ENCODE results near the gene EXOC1. TPM values are rescaled to one million over a fixed set of nuclear protein-coding genes. Genes with fewer than 3 reads are reported as not detected.
"Not testable (repeated sequence)": the region's sequence is repeated elsewhere in the genome, so short reads cannot be mapped to it uniquely, and the experiment has no call there.

Gene EXOC1, protein sequence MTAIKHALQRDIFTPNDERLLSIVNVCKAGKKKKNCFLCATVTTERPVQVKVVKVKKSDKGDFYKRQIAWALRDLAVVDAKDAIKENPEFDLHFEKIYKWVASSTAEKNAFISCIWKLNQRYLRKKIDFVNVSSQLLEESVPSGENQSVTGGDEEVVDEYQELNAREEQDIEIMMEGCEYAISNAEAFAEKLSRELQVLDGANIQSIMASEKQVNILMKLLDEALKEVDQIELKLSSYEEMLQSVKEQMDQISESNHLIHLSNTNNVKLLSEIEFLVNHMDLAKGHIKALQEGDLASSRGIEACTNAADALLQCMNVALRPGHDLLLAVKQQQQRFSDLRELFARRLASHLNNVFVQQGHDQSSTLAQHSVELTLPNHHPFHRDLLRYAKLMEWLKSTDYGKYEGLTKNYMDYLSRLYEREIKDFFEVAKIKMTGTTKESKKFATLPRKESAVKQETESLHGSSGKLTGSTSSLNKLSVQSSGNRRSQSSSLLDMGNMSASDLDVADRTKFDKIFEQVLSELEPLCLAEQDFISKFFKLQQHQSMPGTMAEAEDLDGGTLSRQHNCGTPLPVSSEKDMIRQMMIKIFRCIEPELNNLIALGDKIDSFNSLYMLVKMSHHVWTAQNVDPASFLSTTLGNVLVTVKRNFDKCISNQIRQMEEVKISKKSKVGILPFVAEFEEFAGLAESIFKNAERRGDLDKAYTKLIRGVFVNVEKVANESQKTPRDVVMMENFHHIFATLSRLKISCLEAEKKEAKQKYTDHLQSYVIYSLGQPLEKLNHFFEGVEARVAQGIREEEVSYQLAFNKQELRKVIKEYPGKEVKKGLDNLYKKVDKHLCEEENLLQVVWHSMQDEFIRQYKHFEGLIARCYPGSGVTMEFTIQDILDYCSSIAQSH
- 10 to 100 TPM; 36.1 to 49.9 (median 47.8) TPM for polyA plus RNA-seq (ENCODE audit: insufficient read length in 4 of 4)

DNA sequence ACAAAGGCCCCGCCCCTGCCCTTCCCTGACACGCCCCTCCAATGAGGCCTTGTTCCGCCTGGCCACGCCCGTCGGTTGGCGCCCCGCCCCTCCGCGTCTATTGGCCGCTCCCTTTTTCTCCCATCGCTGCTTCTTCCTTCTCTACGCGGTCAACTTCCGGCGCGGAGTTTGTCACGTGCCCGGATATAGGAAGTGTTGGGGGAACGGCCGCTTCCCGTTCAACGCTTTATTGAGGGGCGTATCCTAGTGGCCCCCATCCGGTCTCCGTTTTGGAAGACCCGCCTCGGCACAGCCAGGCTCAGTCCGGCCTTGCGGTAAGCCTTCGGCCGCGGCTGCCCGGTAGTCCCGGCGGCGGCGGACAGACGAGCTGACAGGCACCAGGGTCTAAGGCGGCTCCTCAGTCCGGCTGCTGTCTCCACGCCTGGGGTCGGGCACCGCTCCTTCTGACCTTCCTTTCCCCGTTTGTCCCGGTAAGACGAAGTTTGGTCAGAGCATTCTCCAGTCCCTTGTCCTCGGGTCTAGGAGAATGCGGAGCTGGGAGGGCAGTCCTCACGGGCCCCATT, at the start of gene EXOC1:
TSS of gene EXOC1 (plus strand) at position 165 of the 563 bp plus-strand sequence. CDS start 4,676 bp downstream, outside the sequence.
- peak; percentile 84 to 92 (median 87) for DNase-seq (ENCODE audit: low read depth in 4 of 4, low spot score in 3 of 4)

GRCh38 chr4:55807556-55807955, 45.9 kb upstream of the EXOC1 start:
- DNase-seq (ENCODE audit: low read depth in 4 of 4, low spot score in 3 of 4): no peak

GRCh38 chr4:55808186-55808585, 45.3 kb upstream of the EXOC1 start:
- no peak for DNase-seq (ENCODE audit: low read depth in 4 of 4, low spot score in 3 of 4)

- DNase-seq (ENCODE audit: low read depth in 4 of 4, low spot score in 3 of 4): no peak
Observed at GRCh38 chr4:55808632-55809031, 44.8 kb upstream of the EXOC1 start.

DNA sequence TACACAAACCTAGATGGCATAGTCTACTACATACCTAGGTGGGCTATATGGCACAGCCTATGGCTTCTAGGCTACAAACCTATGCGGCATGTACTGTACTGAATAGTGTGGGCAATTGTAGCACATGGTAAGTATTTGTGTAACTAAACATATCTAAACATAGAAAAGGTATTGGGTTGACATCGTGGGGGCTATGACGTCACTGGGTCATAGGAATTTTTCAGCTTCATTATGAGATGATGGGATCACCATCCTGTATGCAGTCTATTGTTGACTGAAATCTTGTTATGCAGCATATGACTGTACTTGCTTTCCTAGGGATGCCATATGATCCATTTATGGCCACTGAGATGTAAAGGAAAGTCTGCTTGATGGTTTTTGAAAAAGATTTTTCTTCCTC, 35.8 kb upstream of the EXOC1 start:
- DNase-seq (ENCODE audit: low read depth in 4 of 4, low spot score in 3 of 4): no peak

- DNase-seq (ENCODE audit: low read depth in 4 of 4, low spot score in 3 of 4): no peak
Observed at GRCh38 chr4:55819634-55820033, 33.8 kb upstream of the EXOC1 start, which contains the start of gene EXOC1L. TSS of gene EXOC1L (plus strand) at chr4:55819790. CDS start at chr4:55820027, 237 bp downstream.

DNA sequence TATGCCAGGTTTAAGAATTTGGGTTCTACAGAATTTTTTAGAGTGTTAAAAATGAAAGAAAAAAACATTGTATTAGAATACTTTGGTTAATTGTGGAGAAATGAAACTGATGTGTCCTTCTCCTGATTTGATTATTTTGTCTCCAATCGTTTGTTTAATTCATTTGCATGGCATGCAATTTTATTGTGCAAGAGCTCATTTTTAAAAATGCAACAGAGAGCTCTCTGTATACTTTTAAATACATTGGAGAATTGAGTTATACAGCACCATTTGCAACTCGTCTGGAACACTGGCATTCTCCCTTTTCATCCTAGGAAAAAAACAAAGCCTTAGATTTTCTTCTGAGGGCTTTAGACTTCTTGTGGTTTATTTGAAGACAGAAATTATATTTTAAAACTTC, 33.2 kb upstream of the EXOC1 start:
- no peak for DNase-seq (ENCODE audit: low read depth in 4 of 4, low spot score in 3 of 4)

GRCh38 chr4:55822329-55822728, 31.1 kb upstream of the EXOC1 start:
- DNase-seq (ENCODE audit: low read depth in 4 of 4, low spot score in 3 of 4): no peak

- DNase-seq (ENCODE audit: low read depth in 4 of 4, low spot score in 3 of 4): no peak
Observed at GRCh38 chr4:55824865-55825264, 28.6 kb upstream of the EXOC1 start.

GRCh38 chr4:55826986-55827385, 26.5 kb upstream of the EXOC1 start:
- no peak for DNase-seq (ENCODE audit: low read depth in 4 of 4, low spot score in 3 of 4)

GRCh38 chr4:55827582-55827981, 25.9 kb upstream of the EXOC1 start:
- no peak for DNase-seq (ENCODE audit: low read depth in 4 of 4, low spot score in 3 of 4)

DNA sequence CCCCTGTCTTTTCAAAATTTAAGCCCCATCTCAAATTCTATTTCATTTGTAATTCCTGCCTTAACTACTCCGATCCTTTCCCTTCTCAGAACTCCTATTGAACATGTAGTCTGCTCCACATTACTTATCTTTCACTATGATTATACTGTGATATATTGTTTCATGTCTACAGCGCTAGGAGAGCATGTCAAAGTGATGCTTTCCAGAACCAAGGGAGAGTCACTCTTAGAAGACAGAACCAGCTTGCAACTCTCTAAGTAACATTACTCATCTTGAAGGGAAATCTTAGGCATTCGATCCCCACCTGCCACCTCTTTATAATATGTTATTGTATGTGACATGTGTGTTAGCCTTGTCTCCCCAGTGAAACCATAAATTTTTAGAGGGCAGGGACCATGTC, 23.4 kb upstream of the EXOC1 start:
- no peak for DNase-seq (ENCODE audit: low read depth in 4 of 4, low spot score in 3 of 4)

GRCh38 chr4:55830716-55831115, 22.7 kb upstream of the EXOC1 start:
- DNase-seq (ENCODE audit: low read depth in 4 of 4, low spot score in 3 of 4): no peak

DNA sequence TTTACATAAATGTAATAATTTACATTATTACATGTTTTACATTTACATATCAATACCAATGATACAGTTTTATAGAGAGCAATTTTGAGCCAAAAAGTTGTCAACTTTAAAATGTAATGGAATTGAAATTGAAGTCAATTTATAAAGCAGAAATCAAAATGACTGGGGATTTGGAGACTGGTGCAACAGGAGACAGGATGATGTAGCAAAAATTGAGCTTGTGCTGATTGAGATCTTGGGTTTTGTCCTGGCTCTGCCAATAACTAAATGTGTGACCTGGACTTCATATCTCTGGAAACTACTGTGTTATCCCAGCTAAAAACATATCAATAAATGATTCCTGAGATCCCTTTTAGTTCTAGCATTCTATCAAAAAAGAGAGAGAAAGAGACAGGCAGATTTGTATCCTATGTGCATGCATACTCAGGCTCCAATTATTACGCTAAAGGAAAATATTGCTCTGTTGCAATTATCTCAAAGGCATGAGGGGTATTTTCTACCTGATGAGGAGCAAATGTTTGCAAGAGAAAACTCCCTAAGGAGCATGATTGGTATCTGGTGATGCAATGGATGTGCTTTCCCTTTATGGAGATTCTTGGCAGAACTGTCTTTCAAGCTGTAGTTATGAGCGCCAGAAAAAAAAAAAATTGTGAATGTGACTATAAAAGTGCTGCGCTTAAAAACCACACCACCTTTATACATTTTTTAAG, 19.2 kb upstream of the EXOC1 start:
- DNase-seq (ENCODE audit: low read depth in 4 of 4, low spot score in 3 of 4): no peak

DNA sequence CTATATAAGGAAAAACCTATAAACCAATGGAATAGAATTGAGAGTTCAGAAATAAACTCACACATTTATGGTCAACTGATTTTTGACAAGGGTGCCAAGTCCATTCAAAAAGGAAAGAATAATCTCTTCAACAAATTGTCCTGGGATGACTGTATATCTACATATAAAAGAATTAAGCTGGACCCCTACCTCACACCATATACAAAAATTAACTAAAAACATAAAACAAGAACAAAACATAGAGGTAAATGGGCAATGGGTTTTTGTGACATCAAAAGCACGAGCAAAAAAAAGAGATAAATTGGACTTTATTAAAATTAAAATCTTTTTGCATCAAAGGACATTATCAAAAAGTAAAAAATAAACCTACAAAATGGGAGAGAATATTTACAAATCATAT, 15.5 kb upstream of the EXOC1 start:
- DNase-seq (ENCODE audit: low read depth in 4 of 4, low spot score in 3 of 4): no peak

- DNase-seq (ENCODE audit: low read depth in 4 of 4, low spot score in 3 of 4): no peak
Observed at GRCh38 chr4:55838356-55838755, 15.1 kb upstream of the EXOC1 start.

DNA sequence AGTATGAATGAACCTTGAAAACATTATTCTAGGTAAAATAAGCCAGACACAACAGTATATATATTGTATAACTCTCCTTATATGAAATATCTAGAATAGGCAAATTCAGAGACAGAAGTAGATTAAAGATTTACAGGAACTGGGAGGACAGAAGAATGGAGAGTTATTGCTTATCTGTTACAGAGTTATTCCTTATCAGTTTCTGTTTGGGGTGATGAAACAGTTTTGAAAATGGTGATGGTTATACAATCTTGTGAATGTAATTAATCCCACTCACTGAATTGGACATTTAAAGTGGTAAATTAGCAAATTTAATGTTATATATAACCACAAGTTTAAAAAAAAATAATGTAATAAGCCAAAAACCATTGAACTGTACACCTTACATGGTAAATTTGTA, 14.5 kb upstream of the EXOC1 start:
- no peak for DNase-seq (ENCODE audit: low read depth in 4 of 4, low spot score in 3 of 4)

- no peak for DNase-seq (ENCODE audit: low read depth in 4 of 4, low spot score in 3 of 4)
Observed at GRCh38 chr4:55840956-55841355, 12.5 kb upstream of the EXOC1 start.

DNA sequence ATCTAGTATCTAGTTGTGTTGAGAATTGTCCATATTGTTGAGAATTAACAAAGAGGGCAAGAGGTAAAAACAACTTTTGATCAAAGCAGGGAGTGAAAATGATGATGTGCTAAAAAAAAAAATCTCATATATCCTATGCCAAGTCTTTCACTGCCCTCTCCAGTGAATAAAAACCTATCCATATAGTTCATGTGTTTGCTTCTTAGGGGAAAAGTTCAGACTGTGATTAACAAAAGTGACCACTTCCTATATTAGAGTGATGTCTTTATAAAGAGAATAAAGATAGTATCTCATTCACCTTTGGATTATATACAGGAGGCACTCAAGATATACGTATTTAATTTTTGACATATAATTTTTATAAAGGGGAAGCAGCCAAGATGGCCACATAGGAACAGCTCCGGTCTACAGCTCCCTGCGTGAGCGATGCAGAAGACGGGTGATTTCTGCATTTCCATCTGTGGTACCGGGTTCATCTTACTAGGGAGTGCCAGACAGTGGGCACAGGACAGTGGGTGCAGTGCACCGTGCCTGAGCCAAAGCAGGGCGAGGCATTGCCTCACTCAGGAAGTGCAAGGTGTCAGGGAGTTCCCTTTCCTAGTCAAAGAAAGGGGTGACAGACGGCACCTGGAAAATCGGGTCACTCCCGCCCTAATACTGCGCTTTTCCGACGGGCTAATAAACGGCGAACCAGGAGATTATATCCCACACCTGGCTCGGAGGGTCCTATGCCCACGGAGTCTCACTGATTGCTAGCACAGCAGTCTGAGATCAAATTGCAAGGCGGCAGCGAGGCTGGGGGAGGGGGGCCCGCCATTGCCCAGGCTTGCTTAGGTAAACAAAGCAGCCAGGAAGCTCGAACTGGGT, 11.8 kb upstream of the EXOC1 start:
- not testable (repeated sequence) for DNase-seq (ENCODE audit: low read depth in 4 of 4, low spot score in 3 of 4)

DNA sequence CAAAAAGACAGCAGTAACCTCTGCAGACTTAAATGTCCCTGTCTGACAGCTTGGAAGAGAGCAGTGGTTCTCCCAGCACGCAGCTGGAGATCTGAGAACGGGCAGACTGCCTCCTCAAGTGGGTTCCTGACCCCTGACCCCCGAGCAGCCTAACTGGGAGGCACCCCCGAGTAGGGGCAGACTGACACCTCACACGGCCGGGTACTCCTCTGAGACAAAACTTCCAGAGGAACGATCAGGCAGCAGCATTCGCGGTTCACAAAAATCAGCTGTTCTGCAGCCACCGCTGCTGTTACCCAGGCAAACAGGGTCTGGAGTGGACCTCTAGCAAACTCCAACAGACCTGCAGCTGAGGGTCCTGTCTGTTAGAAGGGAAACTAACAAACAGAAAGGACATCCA, 11.1 kb upstream of the EXOC1 start:
- DNase-seq (ENCODE audit: low read depth in 4 of 4, low spot score in 3 of 4): not testable (repeated sequence)

Measured in left renal pelvis (tissue), 4 donors.